GM19035 (cell line): ENCODE results near the gene NUTM2G.
"Not testable (repeated sequence)": the region's sequence is repeated elsewhere in the genome, so short reads cannot be mapped to it uniquely, and the experiment has no call there.

Experiments
- ATAC-seq: cut with Tn5 transposase; IDR thresholded peaks from one replicate; pipeline ENCODE4 v1.9.1; 2021; ENCODE audit not compliant: unreplicated experiment

The NUTM2G gene

DNA sequence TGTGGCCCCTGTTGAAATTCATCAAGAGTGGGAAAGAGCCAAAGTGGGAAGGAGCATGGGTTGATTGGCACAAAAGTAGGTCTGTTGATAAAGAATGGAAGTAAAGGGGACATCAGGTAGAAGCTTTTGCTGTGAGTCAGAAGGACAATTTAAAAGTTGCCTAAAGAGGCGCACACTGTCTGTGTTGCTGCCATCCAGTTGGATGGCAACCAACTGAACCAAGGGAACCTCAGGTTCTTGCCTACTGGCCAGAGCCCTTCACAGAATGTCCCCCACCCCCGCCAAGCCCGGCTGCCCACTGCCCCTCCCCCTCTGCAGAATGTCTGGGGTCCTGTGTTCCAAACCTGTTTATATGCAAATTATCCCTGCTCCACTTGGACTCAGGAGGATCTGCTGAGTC lies at the start of gene NUTM2G:
Gene NUTM2G (plus strand): TSS at position 301 of the 400 bp plus-strand sequence. CDS start 182 bp downstream, outside the sequence.
- not testable (repeated sequence) for ATAC-seq

- ATAC-seq: no peak
Observed at GRCh38 chr9:96883922-96884321, 44.7 kb upstream of the NUTM2G start.

DNA sequence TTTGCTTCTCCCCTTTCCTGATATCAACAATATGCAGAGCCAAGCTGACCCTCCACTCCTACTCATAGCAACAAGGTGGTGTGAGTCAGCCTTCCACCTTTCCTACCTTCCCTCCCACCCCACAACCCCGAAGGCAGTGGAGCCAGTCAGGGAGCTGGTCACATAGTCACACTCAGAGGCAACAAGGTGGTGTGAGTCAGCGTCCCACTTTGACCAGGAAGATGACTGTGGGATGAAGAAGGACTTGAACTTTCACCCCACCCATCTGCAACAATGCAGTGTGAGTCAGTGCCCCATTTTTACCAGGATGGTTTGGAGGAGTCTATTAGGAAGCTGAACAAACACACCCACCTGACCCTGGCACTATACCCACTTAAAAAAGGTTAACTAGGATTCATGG lies 44.2 kb upstream of the NUTM2G start:
- ATAC-seq: no peak

GRCh38 chr9:96885424-96885823 lies 43.2 kb upstream of the NUTM2G start:
- ATAC-seq: no peak

GRCh38 chr9:96888591-96888990 lies 40.1 kb upstream of the NUTM2G start:
- no peak for ATAC-seq

DNA sequence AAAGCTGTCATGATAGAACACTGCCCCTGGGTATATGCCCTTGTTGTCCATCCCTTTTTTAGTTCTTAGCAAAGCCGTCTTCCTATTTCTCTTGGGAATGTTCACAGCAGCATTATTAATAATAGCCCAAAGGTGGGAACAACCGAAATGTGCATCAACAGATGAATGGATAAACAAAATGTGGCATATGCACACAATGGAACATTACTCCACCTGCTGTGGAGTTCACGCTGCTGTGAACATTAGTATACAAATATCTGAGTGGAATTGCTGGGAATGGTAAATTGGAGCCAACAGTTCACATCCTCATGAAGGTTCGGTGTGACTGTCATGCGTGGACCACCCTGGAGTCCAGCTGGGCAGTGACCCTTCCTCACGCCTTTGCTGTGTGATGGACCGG lies 36.5 kb upstream of the NUTM2G start:
- ATAC-seq: no peak

- ATAC-seq: not testable (repeated sequence)
Observed at GRCh38 chr9:96900010-96900409, 28.6 kb upstream of the NUTM2G start.

- ATAC-seq: not testable (repeated sequence)
Observed at GRCh38 chr9:96904947-96905722, 23.5 kb upstream of the NUTM2G start.

DNA sequence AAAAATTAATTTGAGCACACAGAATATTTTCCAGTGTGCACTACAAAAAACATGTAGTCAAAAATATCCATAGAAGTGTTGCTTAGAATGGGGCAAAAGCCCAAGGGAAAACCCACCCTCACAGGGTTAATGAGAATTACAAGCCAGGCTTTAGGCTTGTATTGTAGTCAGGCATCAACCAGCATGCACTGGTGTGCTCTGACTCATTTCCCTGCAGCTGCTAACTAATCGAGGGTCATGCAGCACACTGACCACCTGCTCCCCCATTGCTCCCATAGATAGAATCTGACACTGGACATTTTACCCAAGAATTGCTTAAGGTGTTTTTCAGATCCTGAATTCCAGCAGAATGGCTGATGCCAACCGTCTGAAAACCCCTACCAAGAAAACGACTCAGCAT lies 20.2 kb upstream of the NUTM2G start:
- ATAC-seq: not testable (repeated sequence)

GRCh38 chr9:96915539-96915938 lies 13.1 kb upstream of the NUTM2G start:
- ATAC-seq: not testable (repeated sequence)

- ATAC-seq: not testable (repeated sequence)
Observed at GRCh38 chr9:96916531-96916930, 12.1 kb upstream of the NUTM2G start.

GRCh38 chr9:96918550-96918949 lies 10.1 kb upstream of the NUTM2G start:
- ATAC-seq: not testable (repeated sequence)

DNA sequence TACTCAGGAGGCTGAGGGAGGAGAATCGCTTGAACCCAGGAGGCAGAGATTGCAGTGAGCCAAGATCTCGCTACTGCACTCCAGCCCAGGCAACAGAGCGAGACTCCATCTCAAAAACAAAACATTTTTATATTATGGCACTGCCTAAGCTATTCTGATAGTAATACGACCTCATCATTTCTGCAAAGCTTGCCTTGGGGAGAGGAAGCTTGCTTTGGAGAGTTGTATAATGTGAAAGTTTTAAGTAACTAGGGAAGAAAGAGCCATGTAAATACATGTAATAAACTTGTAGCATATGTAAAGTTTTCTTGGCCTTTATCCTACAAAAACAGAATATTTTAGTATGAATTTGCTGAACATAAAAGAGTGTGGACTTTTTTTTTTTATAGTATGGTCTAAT lies 7.8 kb upstream of the NUTM2G start:
- ATAC-seq: not testable (repeated sequence)

- not testable (repeated sequence) for ATAC-seq
Observed at GRCh38 chr9:96925587-96925986, 3.1 kb upstream of the NUTM2G start.

DNA sequence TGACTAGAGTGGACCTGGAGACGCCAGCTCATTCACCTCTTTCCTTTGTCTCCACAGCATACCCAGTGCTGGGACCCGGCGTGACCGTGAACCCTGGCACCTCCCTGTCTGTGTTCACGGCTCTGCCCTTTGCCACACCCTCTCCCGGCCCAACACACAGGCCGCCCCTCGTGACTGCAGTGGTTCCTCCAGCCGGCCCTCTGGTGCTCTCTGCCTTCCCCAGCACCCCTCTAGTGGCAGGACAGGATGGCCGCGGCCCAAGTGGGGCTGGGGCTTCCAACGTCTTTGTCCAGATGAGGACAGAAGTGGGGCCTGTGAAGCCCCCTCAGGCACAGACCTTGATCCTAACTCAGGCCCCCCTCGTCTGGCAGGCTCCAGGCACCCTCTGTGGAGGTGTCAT lies 3.0 kb downstream of the NUTM2G start:
- ATAC-seq: not testable (repeated sequence)

DNA sequence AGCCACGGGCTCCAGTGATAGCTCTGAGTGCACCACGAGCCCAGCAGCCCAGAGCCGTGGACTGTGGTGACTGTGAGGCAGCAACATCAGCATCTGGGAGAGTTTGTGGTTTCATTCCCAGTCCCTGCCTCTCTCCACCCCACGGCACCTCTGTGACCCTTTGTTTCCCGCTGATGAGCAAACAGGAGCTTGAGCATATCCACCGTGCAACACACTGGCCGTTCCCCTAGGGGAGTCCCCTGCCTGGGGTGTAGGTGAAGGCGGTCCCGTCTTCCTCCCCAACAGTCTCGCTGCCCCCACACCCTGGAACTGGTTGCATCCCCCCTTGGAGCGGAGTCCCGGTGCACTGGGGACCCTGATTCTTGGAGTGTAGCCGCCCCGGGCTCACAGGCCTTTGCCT lies 5.5 kb downstream of the NUTM2G start:
- ATAC-seq: not testable (repeated sequence)

GRCh38 chr9:96934706-96935105 lies 6.1 kb downstream of the NUTM2G start:
- ATAC-seq: not testable (repeated sequence)

DNA sequence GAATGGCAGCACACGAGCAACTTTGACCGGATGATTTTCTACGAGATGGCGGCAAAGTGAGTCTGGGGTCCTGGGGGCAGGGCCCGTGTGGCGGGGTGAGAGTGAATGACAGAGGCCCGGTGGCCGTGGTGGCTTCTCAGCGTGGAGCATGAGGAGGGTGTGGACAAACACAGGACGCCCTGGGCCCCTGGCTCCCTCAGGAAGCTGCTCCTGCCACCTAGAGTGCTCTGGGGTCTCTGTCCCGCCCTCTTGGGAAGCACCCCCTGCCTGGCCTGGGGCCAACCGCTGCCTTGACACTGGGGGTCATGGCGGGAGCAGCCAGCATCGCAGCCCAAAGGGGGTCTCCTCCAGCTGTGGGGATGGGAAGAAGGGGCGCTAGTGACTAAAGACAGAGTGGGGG lies 6.8 kb downstream of the NUTM2G start:
- ATAC-seq: not testable (repeated sequence)

GRCh38 chr9:96937442-96937841 lies 8.8 kb downstream of the NUTM2G start:
- ATAC-seq: not testable (repeated sequence)

DNA sequence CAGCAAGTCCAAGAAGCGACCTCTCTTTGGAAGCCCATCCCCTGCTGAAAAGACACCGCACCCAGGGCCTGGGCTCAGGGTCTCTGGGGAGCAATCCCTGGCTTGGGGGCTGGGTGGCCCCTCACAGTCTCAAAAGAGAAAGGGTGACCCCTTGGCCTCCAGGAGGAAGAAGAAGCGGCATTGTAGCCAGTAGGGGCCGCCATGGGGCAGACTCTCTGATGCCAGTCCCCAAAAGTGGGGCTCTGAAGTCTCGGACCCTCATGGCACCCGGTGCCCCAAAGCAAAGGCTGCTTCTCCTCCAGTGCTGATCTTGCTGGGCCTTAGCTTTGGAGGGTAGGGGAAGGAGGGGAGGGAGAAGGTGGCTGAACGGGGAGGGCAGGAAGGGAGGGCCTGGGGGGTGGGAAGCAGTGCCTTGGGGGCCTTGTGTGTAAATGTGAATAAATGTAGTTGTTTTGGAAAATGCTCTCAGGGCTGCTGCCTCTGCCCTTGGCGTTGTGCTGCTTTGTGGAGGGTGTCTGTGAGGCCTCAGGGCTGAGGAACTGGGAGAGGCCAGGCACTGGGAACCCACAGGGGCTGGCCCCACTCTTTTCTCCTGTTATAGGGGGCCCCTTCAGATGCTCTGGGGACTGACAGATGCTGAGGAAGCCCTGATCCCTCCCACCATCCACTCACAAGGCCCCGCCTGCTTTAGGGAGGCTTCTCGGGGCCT lies 10.5 kb downstream of the NUTM2G start:
- ATAC-seq: not testable (repeated sequence)

DNA sequence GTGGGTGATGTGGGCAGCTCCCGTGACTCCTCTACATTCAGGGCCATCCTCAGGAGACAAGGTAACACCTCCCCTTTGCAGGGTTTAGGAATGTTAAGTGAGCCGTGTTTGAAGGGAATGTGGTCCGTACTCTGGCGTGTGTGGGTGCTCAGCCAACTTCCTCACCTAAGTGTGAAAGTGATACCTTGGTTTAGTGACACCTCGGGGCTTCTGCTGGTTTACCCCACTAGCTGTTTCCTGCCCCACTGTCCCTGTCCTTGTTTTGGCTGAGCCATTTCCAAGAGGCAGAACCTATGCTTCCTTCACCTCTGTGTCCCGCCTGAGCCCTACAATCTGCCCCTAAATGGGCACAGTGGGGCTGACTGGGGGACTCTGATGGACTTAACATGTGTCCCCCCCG lies 12.3 kb downstream of the NUTM2G start:
- peak; percentile 55 for ATAC-seq

GRCh38 chr9:96941628-96942027 lies 13.0 kb downstream of the NUTM2G start:
- ATAC-seq: not testable (repeated sequence)
